CD4-positive, alpha-beta memory T cell (primary cell): ENCODE data around the gene LST1. TPM values are rescaled to one million over a fixed set of nuclear protein-coding genes. Genes with fewer than 3 reads are reported as not detected.

Experiments
- CTCF ChIA-PET: fragments of 350-600 bp; sonication (Branson Sonifier 250); formaldehyde crosslinking; loops from one replicate; lab custom pipeline; 2021; ENCODE audit warnings: inconsistent platforms; ENCODE audit not compliant: partially characterized antibody; lab: Charles Lee
- POLR2A ChIA-PET: fragments of 350-600 bp; sonication (Branson Sonifier 250); formaldehyde crosslinking; loops from one replicate; lab custom pipeline; 2021; ENCODE audit not compliant: partially characterized antibody; lab: Charles Lee
- DNase-seq, 5 donors: peaks; one replicate each; pipeline versions ENCODE4 v3.0.0 to v3.0.0-alpha.2; 2020 to 2022; ENCODE audit warnings: mixed read lengths in 1 of 5
- H3K27ac ChIP-seq: one replicate; pipeline ENCODE4 v1.7.0; 2013; ENCODE audit warnings: low read depth, low read length
- H3K27me3 ChIP-seq: 2 replicates; pipeline ENCODE4 v1.7.0; 2013; ENCODE audit warnings: mild to moderate bottlenecking, low read length, moderate library complexity; ENCODE audit not compliant: insufficient read depth
- H3K36me3 ChIP-seq: 2 replicates; pipeline ENCODE4 v1.7.0; 2013; ENCODE audit warnings: mild to moderate bottlenecking, low read length, moderate library complexity; ENCODE audit not compliant: insufficient read depth
- H3K4me1 ChIP-seq: 2 replicates; pipeline ENCODE4 v1.7.0; 2013; ENCODE audit warnings: mild to moderate bottlenecking, low read length, moderate library complexity; ENCODE audit not compliant: insufficient read depth
- H3K4me3 ChIP-seq, 2 donors: one replicate each; pipeline ENCODE4 v1.7.0; 2013; ENCODE audit warnings: low read length in 2 of 2, mild to moderate bottlenecking in 1 of 2
- H3K9me3 ChIP-seq, 2 donors: one replicate each; pipeline ENCODE4 v1.7.0; 2013; ENCODE audit warnings: low read length in 2 of 2, control low read depth in 1 of 2; ENCODE audit not compliant: control insufficient read depth in 1 of 2
- H3K27ac Mint-ChIP-seq, 7 donors: one replicate each; pipeline ENCODE4 v1.8.0; 2020 to 2021; ENCODE audit warnings: mixed read lengths in 7 of 7, mild to moderate bottlenecking in 6 of 7, inconsistent platforms in 3 of 7, moderate library complexity in 3 of 7
- H3K27me3 Mint-ChIP-seq, 2 donors: one replicate each; pipeline ENCODE4 v1.8.0; 2020 to 2021; ENCODE audit warnings: mixed read lengths in 2 of 2
- H3K36me3 Mint-ChIP-seq, 2 donors: one replicate each; pipeline ENCODE4 v1.8.0; 2020 to 2021; ENCODE audit warnings: mixed read lengths in 2 of 2, inconsistent platforms in 1 of 2, mild to moderate bottlenecking in 1 of 2
- H3K4me1 Mint-ChIP-seq, 4 donors: one replicate each; pipeline ENCODE4 v1.8.0; 2020 to 2021; ENCODE audit warnings: mixed read lengths in 4 of 4, mild to moderate bottlenecking in 1 of 4
- H3K4me3 Mint-ChIP-seq, 8 donors: one replicate each; pipeline ENCODE4 v1.8.0; 2020 to 2021; ENCODE audit warnings: mixed read lengths in 8 of 8, mild to moderate bottlenecking in 7 of 8, moderate library complexity in 6 of 8, inconsistent platforms in 3 of 8
- H3K9me3 Mint-ChIP-seq, 8 donors: one replicate each; pipeline ENCODE4 v1.8.0; 2020 to 2021; ENCODE audit warnings: mixed read lengths in 8 of 8, mild to moderate bottlenecking in 5 of 8, inconsistent platforms in 3 of 8, moderate library complexity in 1 of 8
- intact Hi-C: fragments of 100-400 bp; cut with micrococcal nuclease; formaldehyde crosslinking; loops from one replicate; pipeline ENCODE4 v1.15.1; 2023
- polyA plus RNA-seq, 2 donors: library from polyadenylated mRNA; unstranded; fragments of 300-500 nt; fragmentation: Illumina TruSeq; gene quantifications; one replicate each; pipeline ENCODE4 v1.2.3, GENCODE V29; 2021
- total RNA-seq, 2 experiments: library from RNA; stranded (reverse); gene quantifications; one replicate each; pipeline ENCODE4 v1.2.3, GENCODE V29; 2021

Gene LST1
- total and polyA plus RNA-seq, 4 experiments from 2014 or later: 13.6 to 34.8 (median 25.3) TPM

- CTCF ChIA-PET: interaction anchor here (0.7 kb wide), 1 partner anchor 31 kb away, joined by 4 read pairs; no protein-coding TSS in a partner anchor
- Mint-ChIP-seq H3K27me3 (no peaks in the 10 kb centered on the region), H3K27ac (no peak overlapping the region), H3K36me3 (no peaks in the 10 kb centered on the region), H3K4me3 (no peak overlapping the region), H3K4me1 (peaks cover 3 to 25% (median 18%) of the 10 kb centered on the region in 4 donors), H3K9me3 (no peaks in the 10 kb centered on the region)
- H3K36me3 ChIP-seq: no peaks in the 10 kb centered on the region
- no peak overlapping the region for H3K27ac ChIP-seq
- no peak for DNase-seq
- no peaks in the 10 kb centered on the region for H3K9me3 ChIP-seq
- POLR2A ChIA-PET: interaction anchor here (0.6 kb wide), 1 partner anchor 31 kb away, joined by 3 read pairs; no protein-coding TSS in a partner anchor
- intact Hi-C loops: no loop called here
- H3K27me3 ChIP-seq: no peaks in the 10 kb centered on the region
- no peak overlapping the region for H3K4me3 ChIP-seq
- H3K4me1 ChIP-seq: peaks cover 16% of the 10 kb centered on the region
Observed at GRCh38 chr6:31614075-31614619, 28.1 kb downstream of the LST1 start.

- ChIA-PET CTCF (interaction anchor here (3.5 kb wide), 1 partner anchor 16 kb away, joined by 18 read pairs; no protein-coding TSS in a partner anchor), POLR2A (interaction anchor here (0.6 to 1.0 kb wide), 2 partner anchors 32 kb away, joined by 3 read pairs; partner anchors contain the start of gene LTB)
- H3K36me3 Mint-ChIP-seq: peaks cover 0 to under 1% of the 10 kb centered on the region in 2 donors
- H3K4me3 Mint-ChIP-seq: peak within 1 kb of the TSS in 7 of 8 donors; percentile 26 to 71 (median 35)
- Histone ChIP-seq H3K27ac (no peak within 1 kb of the TSS), H3K4me3 (no peak within 1 kb of the TSS), H3K27me3 (no peaks in the 10 kb centered on the region), H3K9me3 (no peaks in the 10 kb centered on the region), H3K36me3 (no peaks in the 10 kb centered on the region), H3K4me1 (peaks cover 20% of the 10 kb centered on the region)
- no peak for DNase-seq
- H3K27ac Mint-ChIP-seq: peak within 1 kb of the TSS; percentile 29 to 88 (median 57)
- H3K4me1 Mint-ChIP-seq: peaks cover 7 to 31% (median 22%) of the 10 kb centered on the region in 4 donors
- H3K9me3 Mint-ChIP-seq: no peaks in the 10 kb centered on the region
- H3K27me3 Mint-ChIP-seq: no peaks in the 10 kb centered on the region
- intact Hi-C loops: no loop called here
Observed at GRCh38 chr6:31614684-31615578, 28.9 kb downstream of the LST1 start, which contains the start of gene AIF1. AIF1 (plus strand) TSS chr6:31615234; CDS start chr6:31615330, 96 bp downstream.

- Histone ChIP-seq H3K36me3 (no peaks in the 10 kb centered on the region), H3K4me3 (no peak overlapping the region), H3K4me1 (peaks cover 20% of the 10 kb centered on the region), H3K27me3 (no peaks in the 10 kb centered on the region), H3K9me3 (no peaks in the 10 kb centered on the region), H3K27ac (no peak overlapping the region)
- CTCF ChIA-PET: interaction anchor here (3.5 kb wide), 1 partner anchor 17 kb away, joined by 18 read pairs; no protein-coding TSS in a partner anchor
- H3K4me3 Mint-ChIP-seq: peak overlapping the region in 6 of 8 donors; percentile 26 to 71 (median 49)
- H3K9me3 Mint-ChIP-seq: no peaks in the 10 kb centered on the region
- H3K4me1 Mint-ChIP-seq: peaks cover 7 to 37% (median 24%) of the 10 kb centered on the region in 4 donors
- intact Hi-C loops: no loop called here
- DNase-seq: no peak
- peaks cover 0 to 4% of the 10 kb centered on the region in 2 donors for H3K36me3 Mint-ChIP-seq
- peak overlapping the region in 5 of 7 donors; percentile 47 to 88 (median 67) for H3K27ac Mint-ChIP-seq
- H3K27me3 Mint-ChIP-seq: no peaks in the 10 kb centered on the region
- POLR2A ChIA-PET: interaction anchor here (1.0 kb wide), 1 partner anchor 33 kb away, joined by 3 read pairs; the partner anchor contains the start of gene LTB
Observed at GRCh38 chr6:31615748-31616147, 29.7 kb downstream of the LST1 start.

GRCh38 chr6:31617010-31617409, 30.9 kb downstream of the LST1 start:
- peaks cover 0 to 13% of the 10 kb centered on the region in 2 donors for H3K36me3 Mint-ChIP-seq
- peaks cover 12 to 47% (median 32%) of the 10 kb centered on the region in 4 donors for H3K4me1 Mint-ChIP-seq
- no peaks in the 10 kb centered on the region for H3K36me3 ChIP-seq
- no peak overlapping the region for H3K4me3 ChIP-seq
- ChIA-PET CTCF (interaction anchor here (0.6 to 3.5 kb wide), 5 partner anchors 12 to 71 kb away, joined by 3 to 18 read pairs (median 3); partner anchors contain the start of genes ATP6V1G2 and NCR3), POLR2A (interaction anchor here (0.6 to 1.3 kb wide), 2 partner anchors 20 to 70 kb away, joined by 3 to 4 read pairs; partner anchors contain the start of gene ATP6V1G2)
- DNase-seq: no peak
- peaks cover 27% of the 10 kb centered on the region for H3K4me1 ChIP-seq
- H3K27ac Mint-ChIP-seq: peak overlapping the region in 3 of 7 donors; percentile 47 to 72 (median 50)
- no peak overlapping the region for H3K27ac ChIP-seq
- no peaks in the 10 kb centered on the region for H3K27me3 ChIP-seq
- no peaks in the 10 kb centered on the region for H3K9me3 ChIP-seq
- H3K9me3 Mint-ChIP-seq: no peaks in the 10 kb centered on the region
- intact Hi-C loops: no loop called here
- no peaks in the 10 kb centered on the region for H3K27me3 Mint-ChIP-seq
- peak overlapping the region in 1 of 8 donors; percentile 29 for H3K4me3 Mint-ChIP-seq

GRCh38 chr6:31619805-31620585, 33.9 kb downstream of the LST1 start:
- peak; percentile 96 to 98 (median 98) for DNase-seq
- peaks cover 21 to 49% (median 39%) of the 10 kb centered on the region in 4 donors for H3K4me1 Mint-ChIP-seq

More at GRCh38 chr6:31619805-31620585, 33.9 kb downstream of the LST1 start:
- peak overlapping the region; percentile 99 for H3K27ac ChIP-seq
- peak overlapping the region in 1 of 2 donors; percentile 93 for H3K4me3 ChIP-seq
- peaks cover 22% of the 10 kb centered on the region for H3K36me3 ChIP-seq
- CTCF ChIA-PET: no interaction called here
- Mint-ChIP-seq H3K27me3 (no peaks in the 10 kb centered on the region), H3K9me3 (no peaks in the 10 kb centered on the region), H3K36me3 (peaks cover 12 to 38% of the 10 kb centered on the region in 2 donors), H3K4me3 (peak overlapping the region; percentile 89 to 98 (median 93)), H3K27ac (peak overlapping the region; percentile 91 to 99 (median 98))
- H3K9me3 ChIP-seq: no peaks in the 10 kb centered on the region
- H3K4me1 ChIP-seq: peaks cover 34% of the 10 kb centered on the region
- intact Hi-C loops: loop anchor here (1.0 kb wide), 6 partner anchors 32 to 423 kb away; partner anchors contain the start of genes ABHD16A, BAG6 and NFKBIL1
- POLR2A ChIA-PET: interaction anchor here (0.7 to 4.5 kb wide), 25 partner anchors 19 to 461 kb away, joined by 3 to 66 read pairs (median 5); partner anchors contain the start of genes APOM, ATP6V1G2, BAG6 and C6orf47
- no peaks in the 10 kb centered on the region for H3K27me3 ChIP-seq
